Raji (cell line): Measurements from ENCODE around the gene LRMDA.

Source experiments
- POLR2A ChIP-seq: IDR thresholded peaks from 2 replicates; pipeline ENCODE4 v1.6.1; 2011; ENCODE audit warnings: low read depth, low read length, control low read depth; ENCODE audit not compliant: insufficient read depth

The LRMDA gene

GRCh38 chr10:76274933-76275332 is 843.5 kb downstream of the LRMDA start:
- TF ChIP-seq POLR2A: no peak

GRCh38 chr10:76278811-76279460 is 847.5 kb downstream of the LRMDA start:
- TF ChIP-seq POLR2A: no peak

- no peak for TF ChIP-seq POLR2A
Measured at GRCh38 chr10:76281659-76282058, 850.2 kb downstream of the LRMDA start.

- TF ChIP-seq POLR2A: no peak
Measured at GRCh38 chr10:76282061-76283025, 850.9 kb downstream of the LRMDA start.

- TF ChIP-seq POLR2A: no peak
Measured at GRCh38 chr10:76284351-76284750, 852.9 kb downstream of the LRMDA start.

GRCh38 chr10:76285012-76285411 is 853.6 kb downstream of the LRMDA start:
- TF ChIP-seq POLR2A: no peak

GRCh38 chr10:76285515-76285914 is 854.1 kb downstream of the LRMDA start:
- no peak for TF ChIP-seq POLR2A

- TF ChIP-seq POLR2A: no peak
Measured at GRCh38 chr10:76286536-76286935, 855.1 kb downstream of the LRMDA start.

- TF ChIP-seq POLR2A: no peak
Measured at GRCh38 chr10:76287856-76288255, 856.4 kb downstream of the LRMDA start.

GRCh38 chr10:76291175-76291574 is 859.8 kb downstream of the LRMDA start:
- TF ChIP-seq POLR2A: no peak

- no peak for TF ChIP-seq POLR2A
Measured at GRCh38 chr10:76291885-76292284, 860.5 kb downstream of the LRMDA start.

- TF ChIP-seq POLR2A: no peak
Measured at GRCh38 chr10:76296957-76297356, 865.5 kb downstream of the LRMDA start.

- no peak for TF ChIP-seq POLR2A
Measured at GRCh38 chr10:76297358-76297757, 865.9 kb downstream of the LRMDA start.

GRCh38 chr10:76297780-76298281 is 866.4 kb downstream of the LRMDA start:
- TF ChIP-seq POLR2A: no peak

- TF ChIP-seq POLR2A: no peak
Measured at GRCh38 chr10:76298329-76298728, 866.9 kb downstream of the LRMDA start.

- no peak for TF ChIP-seq POLR2A
Measured at GRCh38 chr10:76299501-76299900, 868.1 kb downstream of the LRMDA start.
